Mononuclear cell (primary cell): ENCODE data around the gene N4BP2. TPM values are rescaled to one million over a fixed set of nuclear protein-coding genes. Genes with fewer than 3 reads are reported as not detected.
A peak's percentile ranks its signal among the peaks of the same experiment; 100 is the strongest.

Experiments
- H3K27me3 ChIP-seq: 2 replicates; pipeline ENCODE4 v1.6.0; 2011; ENCODE audit warnings: low read length, control low read depth; ENCODE audit not compliant: insufficient read depth
- H3K4me1 ChIP-seq: 2 replicates; pipeline ENCODE4 v1.5.1; 2011; ENCODE audit warnings: mild to moderate bottlenecking, low read length, control low read depth; ENCODE audit not compliant: insufficient read depth
- H3K4me3 ChIP-seq: 2 replicates; pipeline ENCODE4 v1.5.1; 2011; ENCODE audit warnings: mild to moderate bottlenecking, low read length, moderate library complexity
- H3K9me3 ChIP-seq: 2 replicates; pipeline ENCODE4 v1.5.1; 2011; ENCODE audit warnings: low read depth, mild to moderate bottlenecking, control low read depth, low read length
- total RNA-seq: library from RNA; depleted of rRNA; stranded (reverse); fragments of >200 nt; gene quantifications from one replicate; pipeline ENCODE4 v1.2.3, GENCODE V29; 2012

The N4BP2 gene
- total RNA-seq, 1 donor: 36.2 TPM

DNA sequence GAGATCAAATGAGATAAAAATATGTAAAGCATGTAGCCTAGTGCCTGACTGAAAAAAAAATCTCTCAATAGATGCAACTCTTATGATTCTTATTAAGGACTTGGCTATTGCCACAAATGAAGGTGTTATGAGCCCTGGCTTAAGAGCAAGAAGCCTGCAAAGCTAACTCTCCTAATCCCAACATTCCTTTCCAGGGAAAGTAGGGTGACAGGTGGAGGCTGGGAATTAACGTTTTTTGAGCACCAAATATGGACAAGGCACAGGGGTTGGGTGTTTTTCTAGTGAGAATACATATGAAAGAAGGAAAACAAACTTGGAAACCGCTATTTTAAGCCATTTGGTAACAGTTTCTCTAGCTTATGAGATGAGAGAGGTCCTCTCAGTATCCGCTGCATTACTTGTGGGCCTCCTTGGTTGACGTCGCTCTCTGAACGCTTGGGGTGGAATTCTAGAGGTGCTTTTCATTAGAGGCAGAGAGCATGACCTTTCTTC is 142.6 kb downstream of the N4BP2 start:
- Histone ChIP-seq H3K4me1 (peaks cover 91% of the 10 kb centered on the region), H3K27me3 (no peaks in the 10 kb centered on the region), H3K9me3 (no peaks in the 10 kb centered on the region), H3K4me3 (peak overlapping the region; percentile 91)

- H3K4me3 ChIP-seq: peak overlapping the region; percentile 91
- no peaks in the 10 kb centered on the region for H3K27me3 ChIP-seq
- peaks cover 91% of the 10 kb centered on the region for H3K4me1 ChIP-seq
- H3K9me3 ChIP-seq: no peaks in the 10 kb centered on the region
Measured at GRCh38 chr4:40199999-40200874, 143.6 kb downstream of the N4BP2 start.

DNA sequence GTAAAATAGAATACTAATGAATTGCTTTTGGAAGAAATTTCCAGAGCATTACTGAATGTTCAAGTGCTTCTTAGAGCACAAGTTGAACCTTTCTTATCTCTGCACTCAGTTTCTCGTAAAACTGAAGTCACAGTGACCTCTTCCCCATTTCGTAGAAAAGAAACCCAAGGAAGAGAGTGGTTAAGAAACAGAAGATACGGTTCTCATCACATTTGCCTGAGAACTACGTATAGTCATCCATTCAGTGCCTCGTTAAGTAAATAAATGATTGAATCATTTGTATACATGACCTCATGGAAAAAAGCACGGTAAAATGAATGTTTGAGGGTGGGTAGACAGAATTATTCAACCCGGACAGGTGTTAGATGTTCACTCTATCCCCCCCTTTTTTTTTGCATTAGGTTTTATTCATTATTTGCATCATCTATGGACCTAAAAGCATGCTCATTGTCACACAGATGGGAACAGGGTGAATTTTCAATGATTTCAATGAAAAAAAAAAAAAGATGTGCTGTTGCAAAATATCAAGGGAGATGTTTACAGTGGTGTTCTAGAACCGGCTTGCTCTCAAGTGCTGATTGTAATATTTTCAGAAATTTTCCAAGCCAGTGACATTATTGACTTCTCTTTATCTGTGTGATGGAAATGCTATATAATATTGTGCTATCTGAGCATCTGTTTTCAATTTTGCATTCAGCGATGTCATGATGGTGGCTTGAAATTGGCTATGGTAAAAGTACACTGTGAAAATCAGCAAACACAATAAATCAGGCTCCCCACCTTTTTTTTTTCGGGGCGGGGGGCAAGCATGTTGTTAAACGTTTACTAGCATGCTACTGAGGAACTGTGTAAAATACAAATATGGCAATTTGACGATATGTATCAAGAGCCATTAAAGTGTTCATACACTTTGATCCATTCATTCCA is 144.5 kb downstream of the N4BP2 start:
- Histone ChIP-seq H3K9me3 (no peaks in the 10 kb centered on the region), H3K4me1 (peaks cover 91% of the 10 kb centered on the region), H3K4me3 (peak overlapping the region; percentile 91), H3K27me3 (no peaks in the 10 kb centered on the region)

GRCh38 chr4:40201898-40202297 is 145.2 kb downstream of the N4BP2 start:
- peak overlapping the region; percentile 19 for H3K4me3 ChIP-seq
- no peaks in the 10 kb centered on the region for H3K27me3 ChIP-seq
- H3K9me3 ChIP-seq: no peaks in the 10 kb centered on the region
- peaks cover 91% of the 10 kb centered on the region for H3K4me1 ChIP-seq

DNA sequence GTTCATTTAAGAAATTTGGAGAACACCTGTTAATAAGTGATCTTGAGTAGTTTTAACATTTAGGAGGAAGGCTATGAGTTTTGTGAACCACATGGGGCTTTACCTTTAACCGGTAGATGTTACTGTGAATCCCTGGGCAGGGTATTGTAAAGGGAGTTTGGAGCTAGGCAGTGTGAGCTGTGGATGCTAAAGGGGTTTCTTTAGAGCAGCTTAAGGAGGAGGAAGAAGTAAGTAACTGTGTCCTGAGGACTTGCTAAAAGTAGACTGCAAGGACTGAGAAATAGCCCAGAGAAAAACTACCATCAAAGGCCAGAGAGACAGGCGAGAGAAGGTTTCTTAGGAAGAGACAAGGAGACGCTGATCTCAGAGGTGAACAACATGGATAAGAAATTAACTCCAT is 145.8 kb downstream of the N4BP2 start:
- H3K4me1 ChIP-seq: peaks cover 90% of the 10 kb centered on the region
- H3K27me3 ChIP-seq: no peaks in the 10 kb centered on the region
- no peaks in the 10 kb centered on the region for H3K9me3 ChIP-seq
- H3K4me3 ChIP-seq: peak overlapping the region; percentile 29

GRCh38 chr4:40204507-40205258 is 148.0 kb downstream of the N4BP2 start:
- no peaks in the 10 kb centered on the region for H3K27me3 ChIP-seq
- H3K4me3 ChIP-seq: peak overlapping the region; percentile 22
- H3K4me1 ChIP-seq: peaks cover 79% of the 10 kb centered on the region
- no peaks in the 10 kb centered on the region for H3K9me3 ChIP-seq

DNA sequence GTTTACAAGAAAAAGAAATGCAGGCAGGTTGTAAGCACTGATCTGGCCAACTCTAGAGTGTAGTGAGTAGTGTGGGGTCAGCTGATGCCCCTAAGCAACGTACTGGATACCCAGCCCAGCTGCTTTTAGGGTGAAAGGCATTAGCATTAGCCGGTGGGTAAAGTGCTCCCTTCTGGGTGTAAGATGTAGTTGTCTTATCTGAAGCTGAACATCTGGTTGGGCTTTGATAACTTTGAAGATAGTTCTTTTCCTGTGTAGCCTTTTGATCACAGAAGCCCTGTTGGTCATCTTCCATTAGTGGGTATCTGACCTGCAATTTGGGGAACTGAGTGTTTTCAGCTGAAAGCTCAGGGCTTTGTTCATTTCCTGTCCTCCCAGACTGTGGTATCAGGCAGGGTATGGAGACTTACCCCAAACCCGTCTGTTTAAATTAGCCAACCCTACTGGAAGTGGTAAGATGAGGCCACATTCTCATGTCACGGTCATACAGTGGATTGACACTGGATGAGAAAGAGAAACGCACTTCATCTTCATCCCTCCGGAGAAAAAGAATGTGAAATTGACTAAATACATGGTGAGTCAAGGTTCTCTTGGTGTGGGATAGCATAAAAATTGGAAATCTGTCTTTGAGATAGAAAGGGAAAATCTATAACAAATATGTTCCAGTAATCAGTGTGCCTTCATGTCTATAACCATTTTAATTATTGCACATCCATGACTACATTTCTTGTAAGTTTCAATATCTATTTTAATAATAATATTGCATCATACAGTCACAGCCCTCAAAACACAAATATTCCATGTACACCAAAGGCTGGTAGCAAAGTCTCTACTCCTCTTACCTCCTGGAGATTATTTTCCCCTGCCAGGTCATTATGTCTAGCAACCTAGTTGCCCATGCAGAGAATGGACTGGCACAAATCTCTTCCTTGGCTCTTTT is 148.9 kb downstream of the N4BP2 start:
- peaks cover 78% of the 10 kb centered on the region for H3K4me1 ChIP-seq
- H3K9me3 ChIP-seq: no peaks in the 10 kb centered on the region
- H3K27me3 ChIP-seq: no peaks in the 10 kb centered on the region
- peak overlapping the region; percentile 22 for H3K4me3 ChIP-seq

DNA sequence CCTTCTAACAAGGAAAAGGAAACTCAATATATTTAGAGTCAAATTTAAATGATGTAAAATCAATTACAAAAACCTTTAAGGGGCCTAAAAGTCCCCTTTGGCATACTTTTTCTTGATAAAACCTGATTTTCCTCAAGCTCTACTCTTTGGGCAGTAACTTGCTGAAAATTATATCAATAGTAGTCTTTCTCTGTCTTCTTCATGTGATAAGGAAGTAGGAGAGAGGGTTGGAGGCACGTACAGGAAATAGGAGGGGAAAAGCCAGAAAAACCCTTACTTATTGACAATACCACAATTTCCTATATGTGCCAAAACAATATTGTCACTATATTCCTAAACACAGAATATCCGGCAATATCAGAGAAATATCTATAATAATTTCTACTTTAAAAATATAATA is 149.8 kb downstream of the N4BP2 start:
- H3K4me3 ChIP-seq: no peak overlapping the region
- H3K27me3 ChIP-seq: no peaks in the 10 kb centered on the region
- no peaks in the 10 kb centered on the region for H3K9me3 ChIP-seq
- peaks cover 75% of the 10 kb centered on the region for H3K4me1 ChIP-seq

Other genes with a start within 250 kb of the N4BP2 start
- 120 TPM for gene PDS5A, start 78.9 kb upstream of the N4BP2 start, total RNA-seq
- 164 TPM for gene RHOH, start 140.2 kb downstream of the N4BP2 start, total RNA-seq